Measurements from ENCODE around the gene PRKD2. TPM values are rescaled to one million over a fixed set of nuclear protein-coding genes. Genes with fewer than 3 reads are reported as not detected.
A peak's percentile ranks its signal among the peaks of the same experiment; 100 is the strongest.

The PRKD2 gene
- total RNA-seq, 2 experiments from 2014 or later = 167 to 177 TPM

DNA sequence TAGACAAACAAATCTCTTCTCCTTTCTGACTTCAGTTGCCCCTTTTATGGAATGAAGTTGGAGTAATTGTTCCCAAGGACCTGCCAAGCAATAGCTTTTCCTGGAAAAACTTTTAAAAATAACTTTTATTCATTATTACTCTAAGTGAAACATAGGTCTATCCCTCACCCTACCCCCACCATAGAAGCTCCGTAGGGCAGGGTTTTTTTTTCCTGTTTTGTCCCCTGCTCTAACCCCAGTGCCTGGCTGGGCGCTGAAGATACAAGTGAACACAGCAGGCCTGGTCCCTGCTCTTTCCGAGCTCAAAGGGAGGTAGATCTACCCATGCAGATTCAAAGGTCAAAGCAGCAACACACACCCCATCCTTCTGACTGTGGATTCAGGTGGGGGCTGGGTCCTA lies 72.2 kb downstream of the PRKD2 start:
- H3K36me3 Mint-ChIP-seq (ENCODE audit: low read depth) = peaks cover 6% of the 10 kb centered on the region
- H3K9me3 Mint-ChIP-seq = no peaks in the 10 kb centered on the region
- peaks cover 12% of the 10 kb centered on the region for H3K4me1 Mint-ChIP-seq
- POLR2A ChIA-PET = interaction anchor here (2.0 kb wide), 1 partner anchor 43 kb away, joined by 7 read pairs; the partner anchor contains the start of gene CALM3
- H3K27me3 Mint-ChIP-seq = peaks cover 49% of the 10 kb centered on the region
- CTCF ChIA-PET = interaction anchor here (0.6 to 1.8 kb wide), 3 partner anchors 17 to 184 kb away, joined by 3 to 5 read pairs (median 5); partner anchors contain the start of gene DACT3
- no peak for DNase-seq
- no peak overlapping the region for H3K27ac Mint-ChIP-seq
- no peak overlapping the region for H3K4me3 Mint-ChIP-seq

DNA sequence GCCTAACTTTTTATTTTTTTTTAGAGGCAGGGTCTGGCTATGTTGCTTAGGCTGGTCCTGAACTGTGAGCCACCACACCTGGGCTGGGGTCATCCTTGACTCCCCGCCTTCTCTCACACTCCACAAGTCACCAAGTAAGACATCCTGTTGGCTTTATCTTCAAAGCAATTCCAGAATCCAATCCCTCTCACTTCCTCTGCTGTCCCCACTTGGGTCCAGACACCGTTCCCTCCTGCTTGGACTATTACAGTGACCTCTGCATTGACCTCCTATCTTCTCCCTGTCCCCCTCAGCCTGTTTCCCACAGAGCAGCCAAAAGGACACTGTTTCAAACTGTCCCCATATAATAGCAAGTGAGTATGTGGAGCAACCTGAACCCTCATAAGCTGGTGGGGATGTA lies 76.3 kb downstream of the PRKD2 start:
- H3K9me3 Mint-ChIP-seq = no peaks in the 10 kb centered on the region
- peaks cover 10% of the 10 kb centered on the region for H3K4me1 Mint-ChIP-seq
- DNase-seq = no peak
- ChIA-PET POLR2A (interaction anchor here (1.2 to 1.6 kb wide), 2 partner anchors 30 to 105 kb away, joined by 5 to 6 read pairs; partner anchors contain the start of gene FKRP), CTCF (interaction anchor here (1.2 to 1.3 kb wide), 2 partner anchors 28 to 40 kb away, joined by 3 to 4 read pairs; partner anchors contain the start of gene CALM3)
- H3K4me3 Mint-ChIP-seq = no peak overlapping the region
- H3K27me3 Mint-ChIP-seq = peaks cover 29% of the 10 kb centered on the region
- no peak overlapping the region for H3K27ac Mint-ChIP-seq
- H3K36me3 Mint-ChIP-seq (ENCODE audit: low read depth) = no peaks in the 10 kb centered on the region

DNA sequence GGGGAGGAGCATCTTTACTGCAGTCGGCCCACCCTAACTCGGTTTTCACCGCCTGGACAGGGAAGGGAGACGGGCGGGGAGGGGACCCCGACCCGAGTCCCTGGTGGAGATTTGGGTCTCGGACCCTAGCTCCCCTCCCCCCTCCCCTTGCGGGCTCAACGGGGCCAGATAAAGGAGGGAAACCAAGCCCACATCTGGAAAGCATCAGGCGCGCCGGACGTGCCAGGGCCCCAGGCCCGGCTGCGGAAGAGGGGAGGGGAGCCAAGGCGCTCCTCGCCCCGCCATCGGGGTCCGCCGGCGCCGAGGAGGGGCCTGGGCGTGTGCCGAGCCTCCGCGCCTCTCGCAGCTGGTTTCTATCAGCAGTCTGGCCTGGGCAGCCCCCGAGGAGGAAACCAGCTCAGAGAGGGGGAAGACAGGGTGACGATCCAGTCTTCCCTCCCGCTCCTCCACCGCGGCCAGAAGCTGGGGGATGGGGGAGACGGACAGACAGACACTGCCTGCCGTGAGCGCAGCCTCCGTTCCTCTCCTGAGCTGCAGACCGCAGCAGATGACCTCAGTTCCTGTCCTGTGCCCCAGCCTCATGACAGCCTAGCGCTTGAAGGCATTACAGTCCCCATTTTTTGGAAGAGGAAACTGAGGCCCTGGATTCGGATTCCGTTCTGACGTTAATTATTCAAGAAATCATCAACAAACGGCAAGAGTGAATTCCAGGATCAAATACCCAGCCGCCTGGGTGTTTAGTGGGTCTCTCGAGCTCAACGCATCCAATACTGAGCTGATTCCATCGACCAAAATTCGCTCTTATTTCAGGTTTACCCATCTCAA lies 77.3 kb downstream of the PRKD2 start:
- peaks cover 26% of the 10 kb centered on the region for H3K27me3 Mint-ChIP-seq
- H3K36me3 Mint-ChIP-seq (ENCODE audit: low read depth) = no peaks in the 10 kb centered on the region
- no peak overlapping the region for H3K27ac Mint-ChIP-seq
- peaks cover 13% of the 10 kb centered on the region for H3K4me1 Mint-ChIP-seq
- H3K4me3 Mint-ChIP-seq = peak overlapping the region; percentile 48
- ChIA-PET POLR2A (interaction anchor here (0.7 to 1.6 kb wide), 4 partner anchors 15 to 106 kb away, joined by 3 to 6 read pairs (median 4); partner anchors contain the start of gene FKRP), CTCF (interaction anchor here (1.0 to 1.3 kb wide), 4 partner anchors 10 to 39 kb away, joined by 3 to 4 read pairs (median 3); partner anchors contain the start of gene CALM3)
- H3K9me3 Mint-ChIP-seq = no peaks in the 10 kb centered on the region
- peak; percentile 44 for DNase-seq

DNA sequence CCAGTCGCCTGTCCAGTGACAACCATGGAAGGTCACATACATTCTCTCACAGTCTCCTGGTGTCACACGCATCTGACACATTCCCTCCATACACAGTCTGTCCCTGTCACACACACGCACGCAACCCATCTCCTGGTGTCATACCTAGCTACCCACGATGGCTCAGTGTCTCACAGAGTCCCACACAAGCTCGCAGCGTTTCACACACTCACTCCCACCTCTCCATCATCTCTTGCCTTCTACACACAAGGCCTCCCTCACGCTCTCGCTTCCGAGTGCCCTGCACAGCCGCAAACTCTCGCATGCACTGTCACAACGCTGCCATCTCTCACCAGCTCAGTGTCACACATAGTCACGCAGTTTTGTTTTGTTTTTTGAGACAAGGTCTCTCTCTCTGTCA lies 79.7 kb downstream of the PRKD2 start:
- Mint-ChIP-seq H3K27ac (no peak overlapping the region), H3K4me1 (peaks cover 27% of the 10 kb centered on the region), H3K4me3 (no peak overlapping the region), H3K36me3 (ENCODE audit: low read depth) (no peaks in the 10 kb centered on the region), H3K27me3 (peaks cover 33% of the 10 kb centered on the region), H3K9me3 (no peaks in the 10 kb centered on the region)
- ChIA-PET CTCF (interaction anchor here (0.6 to 1.7 kb wide), 2 partner anchors 24 to 95 kb away, joined by 5 to 11 read pairs; partner anchors contain the start of gene DACT3), POLR2A (interaction anchor here (1.5 kb wide), 1 partner anchor 24 kb away, joined by 6 read pairs; the partner anchor contains the start of gene DACT3)
- no peak for DNase-seq

DNA sequence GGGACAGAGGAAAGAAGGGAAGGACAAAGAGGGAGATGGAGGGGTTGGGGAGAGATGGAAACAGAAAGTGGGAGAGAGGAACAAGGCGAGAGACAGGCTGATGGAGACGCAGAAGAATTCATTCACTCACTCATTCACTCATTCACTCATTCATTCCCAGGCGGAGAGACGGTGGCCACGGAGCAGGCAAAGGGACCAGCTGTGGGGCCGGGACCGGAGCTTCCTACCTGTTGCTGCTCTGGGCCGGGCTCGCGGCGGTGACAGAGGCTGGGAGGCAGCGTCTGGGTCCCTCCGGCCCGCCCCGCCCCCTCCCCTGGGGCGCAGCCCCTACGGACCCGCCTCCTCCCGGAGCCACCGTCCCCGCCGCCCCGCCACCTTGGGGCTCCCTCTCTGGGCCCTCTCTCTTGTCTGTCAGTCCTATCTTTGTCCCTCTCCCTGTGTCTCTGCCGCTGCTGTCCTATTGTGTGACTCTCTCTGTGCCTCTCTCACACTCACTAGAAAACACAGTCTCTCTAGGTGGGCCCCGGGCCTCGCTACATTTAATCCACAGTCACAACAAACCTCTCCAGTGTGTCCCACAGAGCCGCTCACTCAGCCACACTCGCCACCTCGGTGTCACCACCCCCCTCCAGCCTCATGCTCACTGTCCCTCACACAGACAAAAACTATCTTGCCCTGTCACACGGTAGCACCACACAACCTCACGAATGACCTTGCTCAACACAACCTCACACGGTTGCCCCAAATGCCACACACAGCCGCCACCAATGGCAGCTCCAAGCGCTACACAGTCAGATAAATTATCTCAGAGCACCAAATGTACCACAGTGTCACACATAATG lies 80.8 kb downstream of the PRKD2 start, which contains the start of gene GNG8:
TSS of gene GNG8 (minus strand) at position 283 of the 842 bp plus-strand sequence. CDS start 1,520 bp downstream, outside the sequence.
- Mint-ChIP-seq H3K9me3 (no peaks in the 10 kb centered on the region), H3K36me3 (ENCODE audit: low read depth) (no peaks in the 10 kb centered on the region), H3K27ac (no peak within 1 kb of the TSS), H3K4me3 (no peak within 1 kb of the TSS), H3K27me3 (peaks cover 32% of the 10 kb centered on the region), H3K4me1 (peaks cover 27% of the 10 kb centered on the region)
- ChIA-PET POLR2A (interaction anchor here (1.5 kb wide), 1 partner anchor 25 kb away, joined by 6 read pairs; the partner anchor contains the start of gene DACT3), CTCF (interaction anchor here (1.7 kb wide), 1 partner anchor 25 kb away, joined by 11 read pairs; the partner anchor contains the start of gene DACT3)
- DNase-seq = no peak

DNA sequence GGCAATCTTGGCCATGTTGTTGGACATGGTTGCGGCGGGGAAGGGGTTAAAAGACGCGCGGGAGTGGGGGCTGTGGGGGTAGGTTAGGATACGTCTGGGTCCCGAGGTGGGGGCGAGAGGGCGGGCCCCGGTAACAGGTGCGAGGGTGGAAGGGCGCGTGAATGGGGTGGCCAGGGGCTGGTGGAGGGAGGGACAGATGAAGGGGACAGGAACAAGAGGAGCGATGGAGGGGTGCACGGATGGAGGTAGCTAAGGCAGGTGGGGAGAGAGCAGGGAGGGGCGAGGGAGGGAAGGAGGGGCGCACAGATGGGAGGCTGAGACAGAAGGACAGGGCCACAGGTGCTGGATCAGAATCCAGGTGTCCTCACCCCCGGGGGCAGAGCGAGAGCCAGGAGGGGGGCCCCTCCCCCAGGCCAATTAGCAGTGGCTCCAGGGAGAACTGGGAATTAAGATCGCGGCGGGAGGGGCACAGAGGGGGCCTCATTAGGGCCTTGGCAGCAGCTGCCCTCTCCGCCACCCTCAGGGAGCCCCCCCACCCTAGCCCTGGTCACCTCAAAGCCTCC lies 82.2 kb downstream of the PRKD2 start:
- H3K27me3 Mint-ChIP-seq = peaks cover 23% of the 10 kb centered on the region
- H3K27ac Mint-ChIP-seq = no peak overlapping the region
- CTCF ChIA-PET = interaction anchor here (5.3 kb wide), 1 partner anchor 22 kb away, joined by 30 read pairs; no protein-coding TSS in a partner anchor
- POLR2A ChIA-PET = no interaction called here
- H3K36me3 Mint-ChIP-seq (ENCODE audit: low read depth) = no peaks in the 10 kb centered on the region
- no peaks in the 10 kb centered on the region for H3K9me3 Mint-ChIP-seq
- peak overlapping the region; percentile 12 for H3K4me3 Mint-ChIP-seq
- H3K4me1 Mint-ChIP-seq = peaks cover 21% of the 10 kb centered on the region
- no peak for DNase-seq

DNA sequence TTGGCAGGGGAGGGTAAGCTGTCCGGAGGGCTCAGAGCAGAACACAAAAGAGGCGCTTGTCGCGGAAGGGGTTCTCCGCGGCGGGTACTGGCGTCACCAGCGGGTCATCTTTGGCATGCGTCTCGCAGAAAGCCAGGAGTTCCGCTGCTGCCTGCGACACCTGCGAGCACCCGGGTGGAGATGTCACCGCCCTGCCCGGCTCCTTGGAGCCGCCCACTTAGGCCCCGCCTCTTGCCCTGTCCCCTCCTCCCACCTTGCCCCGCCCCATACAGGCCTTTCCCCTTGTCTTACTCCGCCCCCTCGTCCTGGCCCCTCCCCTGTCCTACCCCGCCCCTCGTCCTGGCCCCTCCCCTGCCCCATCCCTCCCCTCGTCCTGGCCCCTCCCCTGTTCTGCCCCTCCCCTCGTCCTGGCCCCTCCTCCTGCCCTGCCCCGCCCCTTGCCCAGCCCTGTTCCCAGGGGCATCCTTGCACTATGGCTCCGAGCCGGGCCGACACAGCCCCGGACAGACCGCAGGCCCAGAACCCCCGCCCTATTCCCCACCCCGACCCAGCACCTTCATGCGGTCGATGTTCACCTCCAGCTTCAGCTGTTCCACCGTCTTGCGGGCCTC lies 82.8 kb downstream of the PRKD2 start:
- H3K27me3 Mint-ChIP-seq = peaks cover 23% of the 10 kb centered on the region
- H3K4me3 Mint-ChIP-seq = peak overlapping the region; percentile 45
- H3K36me3 Mint-ChIP-seq (ENCODE audit: low read depth) = no peaks in the 10 kb centered on the region
- H3K9me3 Mint-ChIP-seq = no peaks in the 10 kb centered on the region
- DNase-seq = peak; percentile 96
- ChIA-PET POLR2A (interaction anchor here (1.3 to 2.2 kb wide), 2 partner anchors 10 to 14 kb away, joined by 3 to 5 read pairs; no protein-coding TSS in a partner anchor), CTCF (interaction anchor here (1.0 to 5.3 kb wide), 4 partner anchors 11 to 27 kb away, joined by 4 to 30 read pairs (median 14); partner anchors contain the start of gene DACT3)
- no peak overlapping the region for H3K27ac Mint-ChIP-seq
- H3K4me1 Mint-ChIP-seq = peaks cover 19% of the 10 kb centered on the region

DNA sequence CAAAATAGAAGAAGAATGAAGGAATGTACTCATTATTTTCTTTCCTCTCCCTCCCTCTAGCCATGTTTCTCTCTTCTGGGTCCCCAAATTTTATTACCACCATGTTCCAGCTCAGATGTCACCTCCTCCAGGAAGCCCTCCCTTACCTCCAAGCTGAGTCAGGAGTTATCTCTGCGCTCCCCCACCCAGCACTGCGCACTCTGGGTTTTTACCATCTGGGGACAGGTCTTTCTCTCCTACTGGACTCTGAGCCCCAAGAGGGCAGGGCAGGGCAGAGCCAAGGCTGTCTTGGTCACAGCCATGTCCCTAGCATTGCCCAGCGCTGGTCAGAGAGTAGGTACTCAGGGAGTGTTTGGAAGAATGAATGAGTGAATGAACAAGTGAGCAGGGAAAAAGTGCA lies 83.8 kb downstream of the PRKD2 start:
- Mint-ChIP-seq H3K4me3 (peak overlapping the region; percentile 45), H3K36me3 (ENCODE audit: low read depth) (no peaks in the 10 kb centered on the region), H3K4me1 (peaks cover 19% of the 10 kb centered on the region), H3K9me3 (no peaks in the 10 kb centered on the region), H3K27me3 (peaks cover 23% of the 10 kb centered on the region), H3K27ac (no peak overlapping the region)
- POLR2A ChIA-PET = interaction anchor here (1.3 to 2.2 kb wide), 2 partner anchors 9 to 13 kb away, joined by 3 to 5 read pairs; no protein-coding TSS in a partner anchor
- CTCF ChIA-PET = interaction anchor here (0.8 to 5.3 kb wide), 4 partner anchors 12 to 28 kb away, joined by 3 to 30 read pairs (median 14); partner anchors contain the start of gene DACT3
- DNase-seq = no peak

DNA sequence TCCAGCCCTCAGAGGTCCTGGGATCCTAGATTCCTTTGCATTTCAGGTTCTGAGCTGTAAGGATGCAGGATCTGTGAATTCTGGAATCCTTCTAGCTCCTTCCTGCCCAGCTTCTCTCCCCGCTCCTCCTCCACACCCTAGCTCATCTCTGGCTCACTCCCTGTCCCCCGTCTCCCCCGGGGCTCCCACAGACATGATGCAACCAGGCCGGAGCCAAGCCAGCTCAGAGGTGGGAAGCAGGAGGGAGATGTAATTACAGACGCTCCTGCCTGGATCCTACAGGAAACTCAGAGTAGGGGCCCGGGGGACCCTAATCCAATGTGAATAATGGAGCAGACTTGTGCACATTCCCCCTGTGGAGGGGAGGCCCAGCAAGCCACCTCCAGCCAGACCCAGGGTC lies 85.4 kb downstream of the PRKD2 start:
- ChIA-PET POLR2A (interaction anchor here (0.7 to 1.2 kb wide), 5 partner anchors 19 to 50 kb away, joined by 3 to 4 read pairs (median 3); partner anchors contain the start of gene DACT3), CTCF (interaction anchor here (1.3 to 5.3 kb wide), 4 partner anchors 14 to 102 kb away, joined by 4 to 30 read pairs (median 16); partner anchors contain the start of gene DACT3)
- Mint-ChIP-seq H3K27me3 (peaks cover 23% of the 10 kb centered on the region), H3K4me1 (peaks cover 19% of the 10 kb centered on the region), H3K27ac (no peak overlapping the region), H3K36me3 (ENCODE audit: low read depth) (no peaks in the 10 kb centered on the region), H3K4me3 (no peak overlapping the region), H3K9me3 (no peaks in the 10 kb centered on the region)
- DNase-seq = no peak

DNA sequence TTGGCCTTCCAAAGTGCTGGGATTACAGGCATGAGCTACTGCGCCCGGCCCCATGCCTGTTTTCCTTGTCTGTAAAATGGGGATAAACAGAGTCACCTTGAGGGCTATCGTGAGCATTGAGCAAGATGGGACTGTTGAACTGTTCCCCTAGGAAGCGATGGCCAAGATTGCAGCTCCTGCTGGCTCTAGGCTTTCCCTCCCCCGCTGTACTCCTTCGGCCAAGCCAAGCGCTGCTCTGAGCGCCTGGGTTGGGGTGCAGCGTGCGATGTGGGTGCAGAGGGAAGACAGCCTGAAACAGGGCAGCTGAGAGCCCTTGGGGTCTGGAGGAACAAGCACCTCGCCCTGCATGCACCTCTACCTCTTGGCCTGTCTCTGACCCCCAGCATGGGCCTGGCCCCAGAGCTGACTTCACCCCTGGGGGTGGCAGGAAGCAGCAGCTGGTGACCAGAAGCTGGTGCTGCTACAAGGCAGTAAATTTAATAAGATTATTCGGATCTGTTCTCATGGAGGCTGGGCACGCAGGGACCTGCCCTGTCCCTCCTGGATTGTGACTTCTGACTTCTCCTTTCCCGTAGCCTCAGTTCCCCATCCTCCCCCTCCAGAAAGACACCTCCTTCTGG lies 86.2 kb downstream of the PRKD2 start:
- Mint-ChIP-seq H3K27ac (no peak overlapping the region), H3K9me3 (no peaks in the 10 kb centered on the region), H3K4me3 (no peak overlapping the region), H3K4me1 (peaks cover 17% of the 10 kb centered on the region), H3K27me3 (peaks cover 21% of the 10 kb centered on the region), H3K36me3 (ENCODE audit: low read depth) (no peaks in the 10 kb centered on the region)
- no peak for DNase-seq
- CTCF ChIA-PET = interaction anchor here (0.9 to 5.3 kb wide), 6 partner anchors 11 to 101 kb away, joined by 3 to 30 read pairs (median 6); partner anchors contain the start of gene DACT3
- POLR2A ChIA-PET = interaction anchor here (1.0 to 1.2 kb wide), 4 partner anchors 19 to 50 kb away, joined by 3 to 4 read pairs (median 4); partner anchors contain the start of gene DACT3

DNA sequence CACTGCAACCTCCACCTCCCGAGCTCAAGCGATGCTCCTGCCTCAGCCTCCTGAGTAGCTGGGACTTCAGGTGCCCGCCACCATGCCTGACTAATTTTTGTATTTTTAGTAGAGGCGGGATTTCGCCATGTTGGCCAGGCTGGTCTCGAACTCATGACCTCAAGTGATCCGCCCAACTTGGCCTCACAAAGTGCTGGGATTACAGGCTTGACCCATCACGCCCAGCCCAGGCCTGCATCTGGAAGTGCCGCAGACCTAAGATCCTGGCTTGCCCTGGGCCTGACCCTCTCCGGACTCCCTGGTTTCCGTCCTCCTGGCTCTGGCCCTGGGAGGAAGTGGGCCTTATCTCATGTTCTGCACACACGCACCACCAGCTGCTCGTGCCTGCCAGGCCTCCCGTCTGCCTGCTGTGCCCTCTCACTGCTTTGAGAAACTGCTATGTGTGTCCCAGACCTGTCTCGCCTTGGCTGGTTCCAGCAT lies 87.3 kb downstream of the PRKD2 start:
- no peaks in the 10 kb centered on the region for H3K36me3 Mint-ChIP-seq (ENCODE audit: low read depth)
- H3K9me3 Mint-ChIP-seq = no peaks in the 10 kb centered on the region
- H3K27me3 Mint-ChIP-seq = peaks cover 18% of the 10 kb centered on the region
- H3K4me1 Mint-ChIP-seq = peaks cover 24% of the 10 kb centered on the region
- POLR2A ChIA-PET = interaction anchor here (1.2 to 1.5 kb wide), 2 partner anchors 11 to 28 kb away, joined by 3 to 6 read pairs; no protein-coding TSS in a partner anchor
- no peak overlapping the region for H3K4me3 Mint-ChIP-seq
- DNase-seq = no peak
- H3K27ac Mint-ChIP-seq = no peak overlapping the region
- CTCF ChIA-PET = interaction anchor here (0.9 to 5.3 kb wide), 5 partner anchors 10 to 32 kb away, joined by 3 to 30 read pairs (median 9); partner anchors contain the start of gene DACT3
